Lower lobe of right lung (tissue), 2 donors: ENCODE measurements around the gene RNF224. TPM values are rescaled to one million over a fixed set of nuclear protein-coding genes. Genes with fewer than 3 reads are reported as not detected.
"Not testable (repeated sequence)": the region's sequence is repeated elsewhere in the genome, so short reads cannot be mapped to it uniquely, and the experiment has no call there.

Experiments
- ATAC-seq, 2 donors: fragments of 200-7000 bp; cut with Tn5 transposase; one replicate each; pipeline ENCODE4 v1.9.1; 2020 to 2022; ENCODE audit warnings: mild to moderate bottlenecking in 2 of 2, moderate library complexity in 2 of 2
- DNase-seq: peaks from one replicate; pipeline ENCODE4 v3.0.0-alpha.2; 2020
- H3K27ac ChIP-seq: fragments of 200-600 bp; one replicate; pipeline ENCODE4 v1.8.0; 2022
- H3K27me3 ChIP-seq: fragments of 200-600 bp; one replicate; pipeline ENCODE4 v1.8.0; 2022; ENCODE audit warnings: low read depth
- H3K36me3 ChIP-seq: fragments of 200-600 bp; one replicate; pipeline ENCODE4 v1.8.0; 2022; ENCODE audit warnings: mild to moderate bottlenecking
- H3K4me1 ChIP-seq: fragments of 200-600 bp; one replicate; pipeline ENCODE4 v1.8.0; 2022
- H3K4me3 ChIP-seq: fragments of 200-600 bp; one replicate; pipeline ENCODE4 v1.8.0; 2022; ENCODE audit warnings: mild to moderate bottlenecking
- H3K9me3 ChIP-seq: fragments of 200-600 bp; one replicate; pipeline ENCODE4 v1.8.0; 2022
- CTCF ChIP-seq: fragments of 200-600 bp; IDR thresholded peaks from one replicate; pipeline ENCODE4 v1.8.0; 2022; ENCODE audit warnings: antibody characterized with exemption, mild to moderate bottlenecking
- intact Hi-C: fragments of 100-400 bp; cut with DNase I; formaldehyde crosslinking; loops from one replicate; pipeline ENCODE4 v1.11.0; 2022
- total RNA-seq: library from RNA; stranded (reverse); fragmentation: NEBNext Ultra II Directional; extraction: Animal tissue kit (Norgen Biotek cat#: 25700); gene quantifications from one replicate; pipeline ENCODE4 v1.2.1, GENCODE V29; 2021
- donor health status: DM: no; HTN: yes; CAD: no; lungs with severe emphysema.

RNF224 gene
- total RNA-seq, 1 donor from 2014 or later = 0.21 TPM

GRCh38 chr9:137262173-137262908 lies 35.0 kb downstream of the RNF224 start:
- H3K4me1 ChIP-seq, H3K4me3 ChIP-seq, ATAC-seq, intact Hi-C loops, H3K27me3 ChIP-seq, H3K27ac ChIP-seq, DNase-seq, H3K9me3 ChIP-seq: not testable (repeated sequence)
- H3K36me3 ChIP-seq = peaks cover 61% of the 10 kb centered on the region
- peak; percentile 57 for TF ChIP-seq CTCF

- no peak overlapping the region for H3K4me3 ChIP-seq
- intact Hi-C loops = no loop called here
- ATAC-seq = no peak
- H3K27me3 ChIP-seq = no peaks in the 10 kb centered on the region
- DNase-seq = peak; percentile 45
- TF ChIP-seq CTCF = no peak
- H3K4me1 ChIP-seq = peaks cover 5% of the 10 kb centered on the region
- H3K27ac ChIP-seq = no peak overlapping the region
- H3K9me3 ChIP-seq = no peaks in the 10 kb centered on the region
- peaks cover 65% of the 10 kb centered on the region for H3K36me3 ChIP-seq
Measured at GRCh38 chr9:137262909-137263285, 35.6 kb downstream of the RNF224 start.

GRCh38 chr9:137263506-137263905 lies 36.2 kb downstream of the RNF224 start:
- peaks cover 60% of the 10 kb centered on the region for H3K36me3 ChIP-seq
- intact Hi-C loops = no loop called here
- ATAC-seq (no peak), DNase-seq (no peak)
- H3K4me1 ChIP-seq = peaks cover 11% of the 10 kb centered on the region
- no peak for TF ChIP-seq CTCF
- no peak overlapping the region for H3K27ac ChIP-seq
- no peaks in the 10 kb centered on the region for H3K9me3 ChIP-seq
- no peaks in the 10 kb centered on the region for H3K27me3 ChIP-seq
- no peak overlapping the region for H3K4me3 ChIP-seq

- Histone ChIP-seq H3K36me3 (peaks cover 55% of the 10 kb centered on the region), H3K9me3 (no peaks in the 10 kb centered on the region), H3K27me3 (no peaks in the 10 kb centered on the region), H3K4me3 (no peak overlapping the region), H3K4me1 (peaks cover 17% of the 10 kb centered on the region), H3K27ac (no peak overlapping the region)
- intact Hi-C loops = no loop called here
- no peak for DNase-seq
- no peak for ATAC-seq
- no peak for TF ChIP-seq CTCF
Measured at GRCh38 chr9:137264067-137264466, 36.8 kb downstream of the RNF224 start.

- no peaks in the 10 kb centered on the region for H3K9me3 ChIP-seq
- DNase-seq (no peak), ATAC-seq (no peak)
- H3K27ac ChIP-seq = no peak overlapping the region
- peaks cover 57% of the 10 kb centered on the region for H3K36me3 ChIP-seq
- H3K4me3 ChIP-seq = no peak overlapping the region
- peaks cover 32% of the 10 kb centered on the region for H3K4me1 ChIP-seq
- no peak for TF ChIP-seq CTCF
- H3K27me3 ChIP-seq = no peaks in the 10 kb centered on the region
- intact Hi-C loops = no loop called here
Measured at GRCh38 chr9:137265496-137266161, 38.3 kb downstream of the RNF224 start.
